A549 (cell line): Measurements from ENCODE around the gene PLEKHH1. TPM values are rescaled to one million over a fixed set of nuclear protein-coding genes. Genes with fewer than 3 reads are reported as not detected.

Source experiments
- ATAC-seq, 2 experiments: fragments of 200-7000 bp in 1 of 2; fragments of >200 bp in 1 of 2; cut with Nextera tagmentation in 1 of 2; cut with Tn5 transposase in 1 of 2; 3 replicates each; pipeline versions ENCODE4 v1.8.0 to v1.9.1; 2018 to 2020; ENCODE audit warnings: mild to moderate bottlenecking in 1 of 2, moderate library complexity in 1 of 2
- CTCF ChIA-PET: fragments of 300-600 bp; sonication (Branson Sonifier 250); formaldehyde crosslinking; extraction: SDS; loops from one replicate; lab custom pipeline; 2021; ENCODE audit warnings: antibody characterized with exemption, inconsistent platforms; lab: Yijun Ruan, JAX
- POLR2A ChIA-PET: fragments of 350-600 bp; formaldehyde crosslinking; extraction: SDS; loops from one replicate; lab custom pipeline; 2021; ENCODE audit warnings: antibody characterized with exemption, inconsistent platforms; lab: Yijun Ruan, JAX
- DNase-seq, 2 experiments: peaks; one replicate each; pipeline versions ENCODE4 v3.0.0 to v3.0.0-alpha.2; 2011 to 2016; ENCODE audit warnings: low read depth in 1 of 2, low spot score in 1 of 2
- FAIRE-seq: peaks from 2 replicates; lab custom pipeline; 2011; peaks lifted over from hg19 to GRCh38; lab: Jason Lieb, UNC
- H3K27ac ChIP-seq, 2 experiments: fragments of >200 bp; sonication (Bioruptor Twin); formaldehyde crosslinking; 3 replicates each; pipeline ENCODE4 v1.5.1; 2016 to 2017
- H3K4me1 ChIP-seq: fragments of >200 bp; sonication (Bioruptor Twin); formaldehyde crosslinking; 3 replicates; pipeline ENCODE4 v1.6.1; 2016
- H3K4me2 ChIP-seq: fragments of >200 bp; sonication (Bioruptor Twin); formaldehyde crosslinking; 3 replicates; pipeline ENCODE4 v1.6.1; 2016
- H3K4me3 ChIP-seq: fragments of >200 bp; sonication (Bioruptor Twin); formaldehyde crosslinking; 3 replicates; pipeline ENCODE4 v1.5.1; 2016
- H3K9me3 ChIP-seq: fragments of >200 bp; sonication (Bioruptor Twin); formaldehyde crosslinking; 3 replicates; pipeline ENCODE4 v1.6.1; 2016
- BCL3 ChIP-seq: fragments of >200 bp; sonication (Bioruptor Twin); formaldehyde crosslinking; IDR thresholded peaks from 3 replicates; pipeline ENCODE4 v1.6.1; 2016
- CBX2 ChIP-seq: fragments of 200-600 bp; sonication (generic); IDR thresholded peaks from 2 replicates; pipeline ENCODE4 v1.6.1; 2016; ENCODE audit warnings: low read depth, mild to moderate bottlenecking, borderline replicate concordance
- CEBPB ChIP-seq, 2 experiments: fragments of >200 bp in 1 of 2; sonication (Bioruptor Twin) in 1 of 2; formaldehyde crosslinking in 1 of 2; IDR thresholded peaks; 2 replicates each; pipeline ENCODE4 v1.6.1; 2012 to 2016
- CHD4 ChIP-seq: fragments of 200-600 bp; sonication (generic); IDR thresholded peaks from 2 replicates; pipeline ENCODE4 v1.6.1; 2016; ENCODE audit warnings: antibody characterized with exemption, mild to moderate bottlenecking, borderline replicate concordance
- E2F6 ChIP-seq: IDR thresholded peaks from 2 replicates; pipeline ENCODE4 v1.6.1; 2012; ENCODE audit warnings: low read depth, borderline replicate concordance
- EHF ChIP-seq: fragments of 250-450 bp; sonication (Bioruptor Pico); IDR thresholded peaks from 2 replicates; pipeline ENCODE4 v1.5.0; 2020; ENCODE audit warnings: mild to moderate bottlenecking
- FOSL2 ChIP-seq, 2 experiments: fragments of 450-650 bp in 1 of 2; fragments of >200 bp in 1 of 2; sonication (Bioruptor Twin) in 1 of 2; formaldehyde crosslinking; IDR thresholded peaks; 2 replicates each; pipeline versions ENCODE4 v1.5.0 to v1.6.1; 2016 to 2020; ENCODE audit warnings: mild to moderate bottlenecking in 1 of 2, moderate library complexity in 1 of 2
- HDAC2 ChIP-seq: fragments of 200-600 bp; sonication (generic); IDR thresholded peaks from 2 replicates; pipeline ENCODE4 v1.6.1; 2016
- HEYL ChIP-seq: fragments of 250-450 bp; sonication (Bioruptor Pico); IDR thresholded peaks from 2 replicates; pipeline ENCODE4 v1.8.0; 2021; ENCODE audit warnings: mild to moderate bottlenecking, moderate library complexity
- HOXA7 ChIP-seq: fragments of 250-450 bp; sonication (Bioruptor Pico); IDR thresholded peaks from 2 replicates; pipeline ENCODE4 v1.5.0; 2020; ENCODE audit warnings: mild to moderate bottlenecking, moderate library complexity
- HOXB5 ChIP-seq: fragments of 250-450 bp; sonication (Bioruptor Pico); IDR thresholded peaks from 2 replicates; pipeline ENCODE4 v1.5.0; 2020; ENCODE audit warnings: mild to moderate bottlenecking, moderate library complexity
- KDM1A ChIP-seq: fragments of 200-600 bp; sonication (generic); IDR thresholded peaks from 2 replicates; pipeline ENCODE4 v1.6.1; 2016; ENCODE audit warnings: low read depth, mild to moderate bottlenecking
- KDM5A ChIP-seq: fragments of 200-600 bp; sonication (generic); IDR thresholded peaks from 2 replicates; pipeline ENCODE4 v1.6.1; 2016; ENCODE audit warnings: antibody characterized with exemption, mild to moderate bottlenecking
- MAFK ChIP-seq: fragments of 450-650 bp; IDR thresholded peaks from 2 replicates; pipeline ENCODE4 v1.6.1; 2014; ENCODE audit not compliant: partially characterized antibody
- NPAS2 ChIP-seq: fragments of 250-450 bp; sonication (Bioruptor Pico); IDR thresholded peaks from 2 replicates; pipeline ENCODE4 v1.8.0; 2022; ENCODE audit warnings: mild to moderate bottlenecking, moderate library complexity, borderline replicate concordance
- POLR2A ChIP-seq: IDR thresholded peaks from 2 replicates; pipeline ENCODE4 v1.6.1; 2012; ENCODE audit warnings: mild to moderate bottlenecking, low read length
- RAD21 ChIP-seq, 2 experiments: fragments of >200 bp in 1 of 2; sonication (Bioruptor Twin) in 1 of 2; formaldehyde crosslinking in 1 of 2; IDR thresholded peaks in 1 of 2; conservative IDR thresholded peaks in 1 of 2; 2 replicates in 1 of 2; 3 replicates in 1 of 2; pipeline ENCODE4 v1.6.1; 2012 to 2018; ENCODE audit warnings: inconsistent platforms in 1 of 2
- RARB ChIP-seq: fragments of 250-450 bp; sonication (Bioruptor Pico); IDR thresholded peaks from 2 replicates; pipeline ENCODE4 v1.8.0; 2021; ENCODE audit warnings: mild to moderate bottlenecking, moderate library complexity
- RFX5 ChIP-seq: fragments of 450-650 bp; IDR thresholded peaks from 2 replicates; pipeline ENCODE4 v1.7.1; 2014; ENCODE audit warnings: antibody characterized with exemption, mild to moderate bottlenecking, moderate library complexity
- RNF2 ChIP-seq: fragments of 200-600 bp; sonication (generic); IDR thresholded peaks from 2 replicates; pipeline ENCODE4 v1.6.1; 2016; ENCODE audit warnings: low read depth, mild to moderate bottlenecking, antibody characterized with exemption, moderate library complexity, borderline replicate concordance
- SMC3 ChIP-seq: fragments of >200 bp; sonication (Bioruptor Twin); formaldehyde crosslinking; IDR thresholded peaks from 3 replicates; pipeline ENCODE4 v1.6.1; 2018; ENCODE audit warnings: inconsistent platforms
- ZC3H11A ChIP-seq: fragments of 450-650 bp; IDR thresholded peaks from 2 replicates; pipeline ENCODE4 v1.6.1; 2014; ENCODE audit warnings: antibody characterized with exemption, mild to moderate bottlenecking
- ZFP36 ChIP-seq: fragments of 450-650 bp; IDR thresholded peaks from 2 replicates; pipeline ENCODE4 v1.6.1; 2014; ENCODE audit warnings: borderline replicate concordance; ENCODE audit not compliant: partially characterized antibody
- WGBS: methylation state at CpG from one replicate; pipeline ENCODE4 v1.1.6; 2017; ENCODE audit errors: missing lambda C conversion rate; 5-methylcytosine and 5-hydroxymethylcytosine counted together
- polyA plus RNA-seq, 4 experiments: library from polyadenylated mRNA; depleted of rRNA in 3 of 4; stranded (reverse); fragments of >200 nt; fragmentation: RNase III in 1 of 4; extraction: RNeasy Plus Mini Kit Qiagen cat#74134 plus additional on column Dnase treatment in 1 of 4; gene quantifications; 2 replicates in 3 of 4; 3 replicates in 1 of 4; pipeline ENCODE4 v1.2.3, GENCODE V29; 2011 to 2017
- TF ChIP-seq, protein P1 (sequence below): fragments of 200-600 bp; sonication (generic); IDR thresholded peaks from 2 replicates; pipeline ENCODE4 v1.6.1; 2016; ENCODE audit warnings: antibody characterized with exemption, mild to moderate bottlenecking, moderate library complexity
- TF ChIP-seq, protein P2 (sequence below): IDR thresholded peaks from 2 replicates; pipeline ENCODE4 v1.6.1; 2012
- TF ChIP-seq, protein P3 (sequence below): fragments of >200 bp; sonication (Bioruptor Twin); formaldehyde crosslinking; IDR thresholded peaks from 2 replicates; pipeline ENCODE4 v1.6.1; 2016
- TF ChIP-seq, protein P4 (sequence below): fragments of 250-450 bp; sonication (Bioruptor Pico); IDR thresholded peaks from 2 replicates; pipeline ENCODE4 v1.5.0; 2020; ENCODE audit warnings: low read depth, mild to moderate bottlenecking, moderate library complexity

Gene PLEKHH1
- polyA plus RNA-seq, 2 of the 4 experiments (the other 2 are of a cell fraction) = 3.5 to 5.1 TPM

DNA sequence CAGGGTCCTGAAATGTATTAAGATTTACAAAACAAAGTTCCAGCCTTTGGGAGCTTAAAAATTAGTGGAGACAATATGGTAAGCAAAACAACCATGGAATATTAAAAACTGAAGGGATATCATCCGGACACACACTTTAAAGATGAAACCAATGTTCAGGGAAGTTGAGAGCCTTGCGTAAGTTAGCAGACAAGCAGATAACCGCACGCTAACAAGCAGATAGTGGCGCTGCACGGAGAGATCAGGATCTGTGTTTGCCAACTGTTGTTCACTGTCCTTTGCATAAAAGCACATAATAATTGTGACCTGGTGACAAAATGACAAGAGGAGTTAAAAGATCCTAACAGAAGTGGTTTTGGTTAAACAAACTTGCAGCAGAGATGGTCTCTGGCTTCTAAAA is 30.2 kb upstream of the PLEKHH1 start:
- Histone ChIP-seq H3K9me3 (no peaks in the 10 kb centered on the region), H3K27ac (no peak overlapping the region), H3K4me1 (no peaks in the 10 kb centered on the region), H3K4me3 (no peak overlapping the region), H3K4me2 (no peak overlapping the region)
- TF ChIP-seq POLR2A (no peak), NPAS2 (CRISPR knock-in tag) (no peak), FOSL2 (IDR thresholded peaks at IDR 0.05) (no peak), FOSL2 (CRISPR knock-in tag; IDR thresholded peaks at IDR 0.05) (no peak), CEBPB (IDR thresholded peaks at IDR 0.05) (no peak), BCL3 (no peak)
- WGBS = 76% methylated on average over 6 of the region's 6 CpGs
- DNase-seq = no peak
- no peak for ATAC-seq
- FAIRE-seq = no peak
- ChIA-PET POLR2A (no interaction called here), CTCF (interaction anchor here (0.6 to 2.9 kb wide), 3 partner anchors 9 to 117 kb away, joined by 3 to 9 read pairs (median 5); no protein-coding TSS in a partner anchor)

- ChIA-PET CTCF (interaction anchor here (0.6 to 2.9 kb wide), 3 partner anchors 9 to 118 kb away, joined by 3 to 9 read pairs (median 5); no protein-coding TSS in a partner anchor), POLR2A (no interaction called here)
- no peak overlapping the region for H3K4me3 ChIP-seq
- 62% methylated on average over 7 of the region's 7 CpGs for WGBS
- FAIRE-seq = no peak
- TF ChIP-seq RAD21 (conservative IDR thresholded peaks at IDR 0.05 in 1 of 2, IDR thresholded peaks at IDR 0.05 in 1 of 2) (no peak), ZC3H11A (no peak), HEYL (no peak), HOXB5 (CRISPR knock-in tag) (no peak), E2F6 (no peak), NPAS2 (CRISPR knock-in tag) (no peak), MAFK (no peak), ZFP36 (no peak), SMC3 (no peak), CBX2 (no peak), POLR2A (no peak)
- TF ChIP-seq, protein P1, sequence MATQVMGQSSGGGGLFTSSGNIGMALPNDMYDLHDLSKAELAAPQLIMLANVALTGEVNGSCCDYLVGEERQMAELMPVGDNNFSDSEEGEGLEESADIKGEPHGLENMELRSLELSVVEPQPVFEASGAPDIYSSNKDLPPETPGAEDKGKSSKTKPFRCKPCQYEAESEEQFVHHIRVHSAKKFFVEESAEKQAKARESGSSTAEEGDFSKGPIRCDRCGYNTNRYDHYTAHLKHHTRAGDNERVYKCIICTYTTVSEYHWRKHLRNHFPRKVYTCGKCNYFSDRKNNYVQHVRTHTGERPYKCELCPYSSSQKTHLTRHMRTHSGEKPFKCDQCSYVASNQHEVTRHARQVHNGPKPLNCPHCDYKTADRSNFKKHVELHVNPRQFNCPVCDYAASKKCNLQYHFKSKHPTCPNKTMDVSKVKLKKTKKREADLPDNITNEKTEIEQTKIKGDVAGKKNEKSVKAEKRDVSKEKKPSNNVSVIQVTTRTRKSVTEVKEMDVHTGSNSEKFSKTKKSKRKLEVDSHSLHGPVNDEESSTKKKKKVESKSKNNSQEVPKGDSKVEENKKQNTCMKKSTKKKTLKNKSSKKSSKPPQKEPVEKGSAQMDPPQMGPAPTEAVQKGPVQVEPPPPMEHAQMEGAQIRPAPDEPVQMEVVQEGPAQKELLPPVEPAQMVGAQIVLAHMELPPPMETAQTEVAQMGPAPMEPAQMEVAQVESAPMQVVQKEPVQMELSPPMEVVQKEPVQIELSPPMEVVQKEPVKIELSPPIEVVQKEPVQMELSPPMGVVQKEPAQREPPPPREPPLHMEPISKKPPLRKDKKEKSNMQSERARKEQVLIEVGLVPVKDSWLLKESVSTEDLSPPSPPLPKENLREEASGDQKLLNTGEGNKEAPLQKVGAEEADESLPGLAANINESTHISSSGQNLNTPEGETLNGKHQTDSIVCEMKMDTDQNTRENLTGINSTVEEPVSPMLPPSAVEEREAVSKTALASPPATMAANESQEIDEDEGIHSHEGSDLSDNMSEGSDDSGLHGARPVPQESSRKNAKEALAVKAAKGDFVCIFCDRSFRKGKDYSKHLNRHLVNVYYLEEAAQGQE = no peak
- TF ChIP-seq, protein P2, sequence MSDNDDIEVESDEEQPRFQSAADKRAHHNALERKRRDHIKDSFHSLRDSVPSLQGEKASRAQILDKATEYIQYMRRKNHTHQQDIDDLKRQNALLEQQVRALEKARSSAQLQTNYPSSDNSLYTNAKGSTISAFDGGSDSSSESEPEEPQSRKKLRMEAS = no peak
- TF ChIP-seq, protein P3, sequence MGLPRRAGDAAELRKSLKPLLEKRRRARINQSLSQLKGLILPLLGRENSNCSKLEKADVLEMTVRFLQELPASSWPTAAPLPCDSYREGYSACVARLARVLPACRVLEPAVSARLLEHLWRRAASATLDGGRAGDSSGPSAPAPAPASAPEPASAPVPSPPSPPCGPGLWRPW = no peak
- no peak for ATAC-seq
- H3K27ac ChIP-seq = no peak overlapping the region
- H3K4me1 ChIP-seq = no peaks in the 10 kb centered on the region
- H3K4me2 ChIP-seq = no peak overlapping the region
- DNase-seq = no peak
- H3K9me3 ChIP-seq = no peaks in the 10 kb centered on the region
Measured at GRCh38 chr14:67503331-67503730, 29.8 kb upstream of the PLEKHH1 start.

DNA sequence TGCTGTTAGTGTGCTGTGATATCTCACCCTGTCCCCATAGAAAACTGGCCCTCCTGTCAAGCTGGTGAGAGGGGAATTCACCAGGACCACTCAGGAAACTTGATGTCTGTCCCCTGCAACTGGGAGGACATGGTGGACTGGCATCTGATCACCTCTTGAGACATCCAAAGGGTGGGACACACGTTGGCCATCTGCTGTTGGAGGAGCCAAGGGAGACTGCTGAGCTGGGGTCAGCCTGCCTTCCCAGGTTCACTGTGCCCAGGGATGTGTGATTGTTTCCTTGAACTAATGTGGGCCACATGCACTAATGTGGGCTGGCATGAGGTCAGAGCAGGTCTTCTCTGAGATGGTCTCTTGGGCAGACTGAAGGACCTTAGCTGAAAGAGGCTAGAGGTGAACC is 27.8 kb upstream of the PLEKHH1 start:
- no peak for ATAC-seq
- H3K4me1 ChIP-seq = no peaks in the 10 kb centered on the region
- H3K4me2 ChIP-seq = no peak overlapping the region
- no peak overlapping the region for H3K4me3 ChIP-seq
- ChIA-PET POLR2A (no interaction called here), CTCF (interaction anchor here (1.2 kb wide), 1 partner anchor 21 kb away, joined by 4 read pairs; no protein-coding TSS in a partner anchor)
- no peaks in the 10 kb centered on the region for H3K9me3 ChIP-seq
- H3K27ac ChIP-seq = no peak overlapping the region
- 10% methylated on average over 1 of the region's 1 CpG for WGBS
- no peak for FAIRE-seq
- no peak for DNase-seq
- TF ChIP-seq HDAC2 (no peak), BCL3 (no peak), EHF (CRISPR knock-in tag) (no peak), KDM5A (no peak), NPAS2 (CRISPR knock-in tag) (no peak), RARB (CRISPR knock-in tag) (no peak), KDM1A (no peak), RFX5 (no peak), RNF2 (no peak), CHD4 (no peak), HOXA7 (CRISPR knock-in tag) (no peak)
- TF ChIP-seq, protein P4, sequence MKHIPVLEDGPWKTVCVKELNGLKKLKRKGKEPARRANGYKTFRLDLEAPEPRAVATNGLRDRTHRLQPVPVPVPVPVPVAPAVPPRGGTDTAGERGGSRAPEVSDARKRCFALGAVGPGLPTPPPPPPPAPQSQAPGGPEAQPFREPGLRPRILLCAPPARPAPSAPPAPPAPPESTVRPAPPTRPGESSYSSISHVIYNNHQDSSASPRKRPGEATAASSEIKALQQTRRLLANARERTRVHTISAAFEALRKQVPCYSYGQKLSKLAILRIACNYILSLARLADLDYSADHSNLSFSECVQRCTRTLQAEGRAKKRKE (CRISPR knock-in tag) = no peak
